Smooth muscle cell (in vitro differentiated cells): Measurements from ENCODE around the gene MCM7. TPM values are rescaled to one million over a fixed set of nuclear protein-coding genes. Genes with fewer than 3 reads are reported as not detected.

Experiments
- DNase-seq: peaks from one replicate; lab custom pipeline; 2025; ENCODE audit not compliant: unreplicated experiment; lab: John Stamatoyannopoulos, UW
- H2AFZ ChIP-seq: fragments of 200-600 bp; sonication (generic); 2 replicates; pipeline ENCODE4 v1.6.0; 2016; ENCODE audit warnings: antibody characterized with exemption, low read depth, mild to moderate bottlenecking
- H3F3A ChIP-seq: fragments of 200-600 bp; sonication (generic); 2 replicates; pipeline ENCODE4 v1.6.0; 2017; ENCODE audit warnings: antibody characterized with exemption, low read depth
- H3K27ac ChIP-seq: fragments of 200-600 bp; sonication (generic); 2 replicates; pipeline ENCODE4 v1.5.1; 2016; ENCODE audit warnings: low read depth, mild to moderate bottlenecking
- H3K27me3 ChIP-seq: fragments of 200-600 bp; sonication (generic); 2 replicates; pipeline ENCODE4 v1.6.1; 2016; ENCODE audit warnings: low read depth, mild to moderate bottlenecking
- H3K36me3 ChIP-seq: fragments of 200-600 bp; sonication (generic); 2 replicates; pipeline ENCODE4 v1.5.1; 2016; ENCODE audit warnings: low read depth
- H3K4me1 ChIP-seq: fragments of 200-600 bp; sonication (generic); 2 replicates; pipeline ENCODE4 v1.5.1; 2016; ENCODE audit warnings: low read depth
- H3K4me2 ChIP-seq: fragments of 200-600 bp; sonication (generic); 2 replicates; pipeline ENCODE4 v1.6.0; 2016; ENCODE audit warnings: mild to moderate bottlenecking
- H3K4me3 ChIP-seq: fragments of 200-600 bp; sonication (generic); 2 replicates; pipeline ENCODE4 v1.5.1; 2016; ENCODE audit warnings: mild to moderate bottlenecking
- H3K79me2 ChIP-seq: fragments of 200-600 bp; sonication (generic); 2 replicates; pipeline ENCODE4 v1.6.0; 2016; ENCODE audit warnings: low read depth, mild to moderate bottlenecking
- H3K9ac ChIP-seq: fragments of 200-600 bp; sonication (generic); 2 replicates; pipeline ENCODE4 v1.6.0; 2016; ENCODE audit warnings: low read depth
- H3K9me3 ChIP-seq: fragments of 200-600 bp; sonication (generic); replicated peaks from 2 replicates; pipeline ENCODE4 v1.5.1; 2016; ENCODE audit warnings: low read depth
- H4K20me1 ChIP-seq: fragments of 200-600 bp; sonication (generic); 2 replicates; pipeline ENCODE4 v1.6.0; 2016; ENCODE audit warnings: low read depth
- CTCF ChIP-seq: fragments of 200-600 bp; sonication (generic); IDR thresholded peaks from 2 replicates; pipeline ENCODE4 v1.5.1; 2017; ENCODE audit warnings: borderline replicate concordance, mild to moderate bottlenecking, antibody characterized with exemption; ENCODE audit not compliant: insufficient read depth, poor library complexity, severe bottlenecking
- WGBS: methylation state at CpG from one replicate; pipeline ENCODE4 v1.1.7; 2016; ENCODE audit warnings: low lambda C conversion rate; 5-methylcytosine and 5-hydroxymethylcytosine counted together
- polyA plus RNA-seq: library from polyadenylated mRNA; unstranded; fragments of >200 nt; fragmentation: Nextera tagmentation; extraction: Ambion mirVana; gene quantifications from 2 replicates; pipeline ENCODE4 v1.2.1, GENCODE V29; 2016
- total RNA-seq: library from RNA; depleted of rRNA; stranded (reverse); fragments of >200 nt; gene quantifications from 2 replicates; pipeline ENCODE4 v1.2.3, GENCODE V29; 2014

The MCM7 gene
- total and polyA plus RNA-seq, 2 experiments from 2014 or later = 47.6 to 56.9 TPM

- peak overlapping the region; percentile 94 for H3K9ac ChIP-seq
- peak overlapping the region; percentile 96 for H3K4me3 ChIP-seq
- H4K20me1 ChIP-seq = no peaks in the 10 kb centered on the region
- peaks cover 3% of the 10 kb centered on the region for H3F3A ChIP-seq
- H3K27ac ChIP-seq = peak overlapping the region; percentile 92
- H3K27me3 ChIP-seq = no peaks in the 10 kb centered on the region
- H3K36me3 ChIP-seq = no peaks in the 10 kb centered on the region
- peak overlapping the region; percentile 96 for H3K4me2 ChIP-seq
- peak overlapping the region; percentile 93 for H2AFZ ChIP-seq
- no peaks in the 10 kb centered on the region for H3K9me3 ChIP-seq
- WGBS = 16% methylated on average over 19 of the region's 19 CpGs
- no peak for TF ChIP-seq CTCF
- H3K79me2 ChIP-seq = peaks cover 18% of the 10 kb centered on the region
- H3K4me1 ChIP-seq = peaks cover 10% of the 10 kb centered on the region
- peak; percentile 53 for DNase-seq
Observed at GRCh38 chr7:100119970-100120732, 19.0 kb upstream of the MCM7 start.

- DNase-seq = peak; percentile 80
- H4K20me1 ChIP-seq = no peaks in the 10 kb centered on the region
- H2AFZ ChIP-seq = peak within 1 kb of the TSS; percentile 93
- under 1% methylated on average over 49 of the region's 49 CpGs for WGBS
- H3K27me3 ChIP-seq = no peaks in the 10 kb centered on the region
- peaks cover 10% of the 10 kb centered on the region for H3K4me1 ChIP-seq
- peak within 1 kb of the TSS; percentile 96 for H3K4me3 ChIP-seq
- H3K9ac ChIP-seq = peak within 1 kb of the TSS; percentile 94
- peaks cover 3% of the 10 kb centered on the region for H3F3A ChIP-seq
- peaks cover 18% of the 10 kb centered on the region for H3K79me2 ChIP-seq
- peak within 1 kb of the TSS; percentile 96 for H3K4me2 ChIP-seq
- H3K27ac ChIP-seq = peak within 1 kb of the TSS; percentile 92
- H3K9me3 ChIP-seq = no peaks in the 10 kb centered on the region
- H3K36me3 ChIP-seq = no peaks in the 10 kb centered on the region
- no peak for TF ChIP-seq CTCF
Observed at GRCh38 chr7:100119072-100119969, 18.1 kb upstream of the MCM7 start, which contains the start of the genes CNPY4 and TAF6. TSS of gene CNPY4 (plus strand) at chr7:100119634. CDS start at chr7:100119745, 111 bp downstream. TSS of gene TAF6 (minus strand) at chr7:100119358. CDS start at chr7:100114209, 5,149 bp downstream.

GRCh38 chr7:100118388-100119071 is 17.3 kb upstream of the MCM7 start:
- peak overlapping the region; percentile 96 for H3K4me2 ChIP-seq
- 21% methylated on average over 18 of the region's 18 CpGs for WGBS
- H3K27ac ChIP-seq = peak overlapping the region; percentile 92

More at GRCh38 chr7:100118388-100119071, 17.3 kb upstream of the MCM7 start:
- Histone ChIP-seq H3K27me3 (no peaks in the 10 kb centered on the region), H3K79me2 (peaks cover 18% of the 10 kb centered on the region), H3K4me1 (peaks cover 10% of the 10 kb centered on the region), H3K36me3 (no peaks in the 10 kb centered on the region), H3K9ac (peak overlapping the region; percentile 94), H4K20me1 (no peaks in the 10 kb centered on the region), H3K9me3 (no peaks in the 10 kb centered on the region), H3K4me3 (peak overlapping the region; percentile 96), H2AFZ (peak overlapping the region; percentile 93), H3F3A (peaks cover 3% of the 10 kb centered on the region)
- TF ChIP-seq CTCF = no peak
- no peak for DNase-seq
